DMS 273 (cell line): ENCODE data around the gene TNRC6A.

Experiments
- DNase-seq: peaks from one replicate; lab custom pipeline; 2025; ENCODE audit not compliant: unreplicated experiment; lab: John Stamatoyannopoulos, UW

TNRC6A gene

GRCh38 chr16:24869033-24869432 lies 139.6 kb downstream of the TNRC6A start:
- DNase-seq, result no peak

DNA sequence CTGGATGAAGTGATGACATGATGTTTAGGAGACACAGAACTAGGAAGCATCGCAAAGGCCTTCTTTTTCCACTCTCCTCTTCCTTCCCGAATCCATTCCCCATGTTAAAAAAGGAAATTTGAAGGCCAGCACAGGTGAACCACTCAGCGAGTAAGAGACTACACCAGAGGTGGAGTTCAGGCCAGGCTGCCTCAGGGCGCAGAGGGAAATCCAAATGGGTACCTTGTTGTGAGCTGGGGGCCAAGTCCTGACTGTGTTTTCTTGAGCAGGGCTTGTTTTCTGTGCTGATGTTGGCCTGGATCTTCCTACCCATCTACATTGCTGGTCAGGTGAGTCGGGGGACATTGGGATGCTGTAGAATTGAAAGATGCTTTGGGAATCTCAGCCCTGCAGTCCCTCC lies 142.4 kb downstream of the TNRC6A start:
- DNase-seq, result no peak

DNA sequence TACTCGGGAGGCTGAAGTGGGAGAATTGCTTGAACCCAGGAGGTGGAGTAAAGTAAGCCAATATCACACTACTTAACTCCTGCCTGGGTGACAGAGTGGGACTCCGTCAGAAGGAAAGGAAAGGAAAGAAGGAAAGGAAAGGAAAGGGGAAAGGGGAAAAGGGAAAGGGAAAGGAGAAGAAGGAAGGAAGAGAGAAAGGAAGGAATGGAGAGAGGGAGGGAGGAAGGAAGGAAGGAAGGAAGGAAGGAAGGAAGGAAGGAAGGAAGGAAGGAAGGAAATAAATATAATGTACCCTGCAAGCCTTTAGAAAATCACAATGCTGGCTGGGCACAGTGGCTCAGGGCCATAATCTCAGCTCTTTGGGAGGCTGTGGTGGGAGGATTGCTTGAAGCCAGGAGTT lies 143.6 kb downstream of the TNRC6A start:
- no peak for DNase-seq

DNA sequence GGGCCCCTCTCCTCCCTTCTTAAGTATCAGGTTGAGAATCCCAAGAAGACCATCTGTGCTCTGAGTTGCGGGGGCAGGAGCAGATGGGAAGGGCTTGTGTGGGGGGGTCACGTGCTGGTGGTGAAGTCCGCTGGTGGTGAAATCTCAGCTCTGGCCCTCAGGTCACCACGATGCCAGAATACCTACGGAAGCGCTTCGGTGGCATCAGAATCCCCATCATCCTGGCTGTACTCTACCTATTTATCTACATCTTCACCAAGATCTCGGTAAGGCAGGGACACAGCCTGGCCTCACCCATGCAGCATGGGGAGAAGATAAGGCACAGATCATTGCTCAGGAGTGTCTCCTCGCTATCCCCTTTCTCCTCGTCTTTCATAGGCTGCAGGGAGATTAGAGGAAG lies 146.0 kb downstream of the TNRC6A start:
- DNase-seq, result peak; percentile 74
